GM12875 (cell line): ENCODE measurements around the gene ARPC1B.
"Not testable (repeated sequence)": the region's sequence is repeated elsewhere in the genome, so short reads cannot be mapped to it uniquely, and the experiment has no call there.

Experiments used
- H3K4me3 ChIP-seq: one replicate; pipeline ENCODE4 v1.5.1; 2011; ENCODE audit warnings: low read depth, low read length, control low read depth
- CTCF ChIP-seq: IDR thresholded peaks from 2 replicates; pipeline ENCODE4 v1.5.1; 2011; ENCODE audit warnings: low read depth, mild to moderate bottlenecking, control low read depth, inconsistent platforms, low read length, moderate library complexity, borderline replicate concordance; ENCODE audit not compliant: insufficient read depth

The ARPC1B gene

GRCh38 chr7:99386584-99387238 is 12.2 kb downstream of the ARPC1B start:
- H3K4me3 ChIP-seq, result no peak overlapping the region
- 0 out of 2 replicates have a peak, but pooled peaks have one; percentile 17 for TF ChIP-seq CTCF

- not testable (repeated sequence) for H3K4me3 ChIP-seq
Measured at GRCh38 chr7:99387239-99387635, 12.7 kb downstream of the ARPC1B start.

GRCh38 chr7:99387912-99388311 is 13.4 kb downstream of the ARPC1B start:
- no peak for TF ChIP-seq CTCF
- H3K4me3 ChIP-seq, result no peak overlapping the region

- no peak overlapping the region for H3K4me3 ChIP-seq
- no peak for TF ChIP-seq CTCF
Measured at GRCh38 chr7:99389772-99390171, 15.2 kb downstream of the ARPC1B start.

GRCh38 chr7:99390941-99391602 is 16.5 kb downstream of the ARPC1B start:
- no peak for TF ChIP-seq CTCF

GRCh38 chr7:99392046-99392445 is 17.5 kb downstream of the ARPC1B start:
- no peak overlapping the region for H3K4me3 ChIP-seq
- TF ChIP-seq CTCF, result no peak

More at GRCh38 chr7:99390941-99391602, 16.5 kb downstream of the ARPC1B start:
- no peak overlapping the region for H3K4me3 ChIP-seq

GRCh38 chr7:99392659-99393354 is 18.3 kb downstream of the ARPC1B start:
- no peak overlapping the region for H3K4me3 ChIP-seq
- TF ChIP-seq CTCF, result no peak
